OCI-LY3 (cell line): ENCODE results near the gene BLM.

ENCODE experiments used
- H2AFZ ChIP-seq: fragments of 200-600, 300-600 bp; shearing (Covaris generic); 2 replicates; pipeline ENCODE4 v1.6.0; 2014; ENCODE audit warnings: antibody characterized with exemption, low read depth, low read length
- H3K27ac ChIP-seq: fragments of 200-600, 300-600 bp; sonication (generic); 2 replicates; pipeline ENCODE4 v1.5.1; 2014; ENCODE audit warnings: mild to moderate bottlenecking, low read length, moderate library complexity, mixed read lengths
- H3K27me3 ChIP-seq: fragments of 200-600, 300-600 bp; sonication (generic); 2 replicates; pipeline ENCODE4 v1.6.1; 2014; ENCODE audit warnings: low read depth, low read length, mixed read lengths
- H3K36me3 ChIP-seq: fragments of 200-600, 300-600 bp; sonication (generic); replicated peaks from 2 replicates; pipeline ENCODE3; 2014; ENCODE audit warnings: low read depth, low read length, mixed read lengths
- H3K4me1 ChIP-seq: fragments of 300-600, 200-600 bp; sonication (generic); 2 replicates; pipeline ENCODE4 v1.6.1; 2014; ENCODE audit warnings: low read length, mixed read lengths
- H3K4me2 ChIP-seq: fragments of 200-600, 300-600 bp; sonication (generic); 2 replicates; pipeline ENCODE4 v1.6.1; 2014; ENCODE audit warnings: low read length, mixed read lengths
- H3K4me3 ChIP-seq: fragments of 300-600, 200-600 bp; sonication (generic); 2 replicates; pipeline ENCODE4 v1.5.1; 2014; ENCODE audit warnings: antibody characterized with exemption, mild to moderate bottlenecking, low read length, moderate library complexity
- H3K79me2 ChIP-seq: fragments of 300-600, 200-600 bp; shearing (Covaris generic); 2 replicates; pipeline ENCODE4 v1.6.1; 2014; ENCODE audit warnings: mild to moderate bottlenecking, low read length, mixed read lengths
- H3K9ac ChIP-seq: fragments of 300-600, 200-600 bp; shearing (Covaris generic); 2 replicates; pipeline ENCODE4 v1.6.0; 2014; ENCODE audit warnings: mild to moderate bottlenecking, low read length, moderate library complexity
- H3K9me3 ChIP-seq: fragments of 200-600, 300-600 bp; shearing (Covaris generic); 2 replicates; pipeline ENCODE4 v1.6.1; 2014; ENCODE audit warnings: low read length, mixed read lengths; ENCODE audit not compliant: insufficient read depth
- H4K20me1 ChIP-seq: fragments of 200-600, 300-600 bp; sonication (generic); 2 replicates; pipeline ENCODE4 v1.6.1; 2016; ENCODE audit warnings: low read length, mixed read lengths; ENCODE audit not compliant: insufficient read depth
- CTCF ChIP-seq: fragments of 200-600, 300-600 bp; sonication (generic); IDR thresholded peaks from 2 replicates; pipeline ENCODE4 v1.5.1; 2014; ENCODE audit warnings: antibody characterized with exemption, low read length, low read depth
- EZH2phosphoT487 ChIP-seq: fragments of 200-600 bp; shearing (Covaris generic); IDR thresholded peaks from 2 replicates; pipeline ENCODE4 v1.6.1; 2018; ENCODE audit warnings: antibody characterized with exemption, mixed run types, low read depth

The BLM gene

GRCh38 chr15:90829942-90830440 is 112.8 kb downstream of the BLM start:
- peak overlapping the region; percentile 50 for H3K4me2 ChIP-seq
- TF ChIP-seq CTCF (no peak), EZH2phosphoT487 (no peak)
- H3K27ac ChIP-seq: no peak overlapping the region
- peaks cover 24% of the 10 kb centered on the region for H3K27me3 ChIP-seq
- no peaks in the 10 kb centered on the region for H4K20me1 ChIP-seq
- peaks cover 6% of the 10 kb centered on the region; the same call in 1 of the 2 replicates for H3K4me1 ChIP-seq
- H3K9me3 ChIP-seq: no peaks in the 10 kb centered on the region
- H3K9ac ChIP-seq: no peak overlapping the region
- H2AFZ ChIP-seq: 0 out of 2 replicates have a peak overlapping the region, but pooled peaks have one; percentile 31
- H3K36me3 ChIP-seq: no peaks in the 10 kb centered on the region
- H3K79me2 ChIP-seq: no peaks in the 10 kb centered on the region
- peak overlapping the region; percentile 19; the same call in 1 of the 2 replicates for H3K4me3 ChIP-seq

- no peak for TF ChIP-seq CTCF
- TF ChIP-seq EZH2phosphoT487: no peak
- Histone ChIP-seq H3K27me3 (peaks cover 36% of the 10 kb centered on the region), H3K9me3 (no peaks in the 10 kb centered on the region), H2AFZ (no peak overlapping the region), H3K4me3 (no peak overlapping the region), H3K9ac (no peak overlapping the region), H4K20me1 (no peaks in the 10 kb centered on the region), H3K4me1 (peaks cover 17% of the 10 kb centered on the region), H3K4me2 (no peak overlapping the region), H3K27ac (no peak overlapping the region), H3K79me2 (no peaks in the 10 kb centered on the region), H3K36me3 (no peaks in the 10 kb centered on the region)
Observed at GRCh38 chr15:90834626-90835025, 117.5 kb downstream of the BLM start.

GRCh38 chr15:90836296-90836871 is 119.2 kb downstream of the BLM start:
- Histone ChIP-seq H3K9me3 (no peaks in the 10 kb centered on the region), H3K27ac (no peak overlapping the region), H3K4me1 (peaks cover 15% of the 10 kb centered on the region), H3K9ac (no peak overlapping the region), H3K36me3 (no peaks in the 10 kb centered on the region), H3K4me2 (no peak overlapping the region), H3K79me2 (no peaks in the 10 kb centered on the region), H4K20me1 (no peaks in the 10 kb centered on the region), H2AFZ (no peak overlapping the region), H3K4me3 (no peak overlapping the region), H3K27me3 (peaks cover 25% of the 10 kb centered on the region)
- TF ChIP-seq CTCF (no peak), EZH2phosphoT487 (no peak)

GRCh38 chr15:90837094-90837493 is 119.9 kb downstream of the BLM start:
- Histone ChIP-seq H3K4me2 (no peak overlapping the region), H3K4me1 (peaks cover 15% of the 10 kb centered on the region), H3K4me3 (no peak overlapping the region), H3K27me3 (peaks cover 30% of the 10 kb centered on the region), H3K36me3 (no peaks in the 10 kb centered on the region), H4K20me1 (no peaks in the 10 kb centered on the region), H3K79me2 (no peaks in the 10 kb centered on the region), H3K9me3 (no peaks in the 10 kb centered on the region), H2AFZ (no peak overlapping the region), H3K9ac (no peak overlapping the region), H3K27ac (no peak overlapping the region)
- TF ChIP-seq EZH2phosphoT487 (no peak), CTCF (no peak)
